Ishikawa (cell line): ENCODE measurements around the gene DIP2C.

ENCODE experiments used
- CREB1 ChIP-seq: IDR thresholded peaks from 2 replicates; pipeline ENCODE4 v1.6.1; 2012; ENCODE audit warnings: low read depth
- EP300 ChIP-seq: IDR thresholded peaks from 2 replicates; pipeline ENCODE4 v1.6.1; 2012; ENCODE audit warnings: borderline replicate concordance
- MAX ChIP-seq: IDR thresholded peaks from 2 replicates; pipeline ENCODE4 v1.6.1; 2012
- RAD21 ChIP-seq: IDR thresholded peaks from 2 replicates; pipeline ENCODE4 v1.6.1; 2012; ENCODE audit warnings: low read depth
- REST ChIP-seq: IDR thresholded peaks from 2 replicates; pipeline ENCODE4 v1.6.1; 2012; ENCODE audit warnings: low read depth, mild to moderate bottlenecking
- TAF1 ChIP-seq: IDR thresholded peaks from 2 replicates; pipeline ENCODE4 v1.6.1; 2012; ENCODE audit warnings: low read depth, mild to moderate bottlenecking
- TCF12 ChIP-seq: IDR thresholded peaks from 2 replicates; pipeline ENCODE4 v1.6.1; 2012; ENCODE audit warnings: low read depth
- TEAD4 ChIP-seq: IDR thresholded peaks from 2 replicates; pipeline ENCODE4 v1.6.1; 2012
- USF1 ChIP-seq: IDR thresholded peaks from 2 replicates; pipeline ENCODE4 v1.6.1; 2012
- YY1 ChIP-seq: IDR thresholded peaks from 2 replicates; pipeline ENCODE4 v1.6.1; 2012; ENCODE audit warnings: low read depth

GRCh38 chr10:277963-278362 lies 411.5 kb downstream of the DIP2C start:
- TF ChIP-seq CREB1: no peak
- no peak for TF ChIP-seq REST
- no peak for TF ChIP-seq YY1
- no peak for TF ChIP-seq MAX
- TF ChIP-seq TCF12: no peak
- no peak for TF ChIP-seq EP300
- TF ChIP-seq TAF1: no peak
- no peak for TF ChIP-seq RAD21
- no peak for TF ChIP-seq USF1
- TF ChIP-seq TEAD4: no peak
